NCI-H146 treated with DMSO at 0.1 percent for 48 hours (cell line): ENCODE measurements around the gene NHERF2.
"Not testable (repeated sequence)": the region's sequence is repeated elsewhere in the genome, so short reads cannot be mapped to it uniquely, and the experiment has no call there.

Source experiments
- DNase-seq: peaks from one replicate; lab custom pipeline; 2025; ENCODE audit not compliant: unreplicated experiment; lab: John Stamatoyannopoulos, UW

The NHERF2 gene

GRCh38 chr16:2025878-2026460, 733 bp upstream of the NHERF2 start:
- DNase-seq: no peak

- DNase-seq: no peak
Measured at GRCh38 chr16:2027024-2028010, 615 bp downstream of the NHERF2 start.

- DNase-seq: no peak
Measured at GRCh38 chr16:2028146-2028545, 1.4 kb downstream of the NHERF2 start.

- peak; percentile 85 for DNase-seq
Measured at GRCh38 chr16:2028620-2029220, 2.0 kb downstream of the NHERF2 start.

- DNase-seq: no peak
Measured at GRCh38 chr16:2029350-2029749, 2.6 kb downstream of the NHERF2 start.

GRCh38 chr16:2030036-2030435, 3.3 kb downstream of the NHERF2 start:
- DNase-seq: no peak

- no peak for DNase-seq
Measured at GRCh38 chr16:2031081-2031577, 4.4 kb downstream of the NHERF2 start.

GRCh38 chr16:2032285-2033056, 5.8 kb downstream of the NHERF2 start:
- no peak for DNase-seq

- no peak for DNase-seq
Measured at GRCh38 chr16:2033057-2033908, 6.6 kb downstream of the NHERF2 start.

- DNase-seq: not testable (repeated sequence)
Measured at GRCh38 chr16:2033909-2034695, 7.4 kb downstream of the NHERF2 start.

GRCh38 chr16:2034696-2035430, 8.2 kb downstream of the NHERF2 start:
- no peak for DNase-seq

GRCh38 chr16:2035431-2036199, 8.9 kb downstream of the NHERF2 start:
- DNase-seq: peak; percentile 18

GRCh38 chr16:2036200-2036966, 9.7 kb downstream of the NHERF2 start:
- DNase-seq: no peak

- DNase-seq: no peak
Measured at GRCh38 chr16:2037115-2037514, 10.4 kb downstream of the NHERF2 start.

GRCh38 chr16:2037647-2038381, 11.1 kb downstream of the NHERF2 start:
- DNase-seq: no peak
